ENCODE measurements around the gene FUT2.

FUT2 gene

GRCh38 chr19:48738557-48739403, 43.0 kb downstream of the FUT2 start:
- CTCF ChIA-PET: interaction anchor here (1.1 to 2.2 kb wide), 9 partner anchors 9 to 93 kb away, joined by 3 to 13 read pairs (median 6); partner anchors contain the start of genes CA11 and IZUMO1
- no peak overlapping the region for H3K27ac Mint-ChIP-seq
- H3K4me1 Mint-ChIP-seq: peaks cover 31% of the 10 kb centered on the region
- H3K27me3 Mint-ChIP-seq: peaks cover 41% of the 10 kb centered on the region
- H3K4me3 Mint-ChIP-seq: peak overlapping the region; percentile 41
- peak; percentile 94 for DNase-seq
- no peaks in the 10 kb centered on the region for H3K36me3 Mint-ChIP-seq
- no peaks in the 10 kb centered on the region for H3K9me3 Mint-ChIP-seq

GRCh38 chr19:48739404-48740163, 43.8 kb downstream of the FUT2 start:
- H3K9me3 Mint-ChIP-seq: no peaks in the 10 kb centered on the region
- no peak overlapping the region for H3K27ac Mint-ChIP-seq
- H3K36me3 Mint-ChIP-seq: no peaks in the 10 kb centered on the region
- peaks cover 48% of the 10 kb centered on the region for H3K27me3 Mint-ChIP-seq
- no peak overlapping the region for H3K4me3 Mint-ChIP-seq
- peaks cover 31% of the 10 kb centered on the region for H3K4me1 Mint-ChIP-seq
- CTCF ChIA-PET: interaction anchor here (1.1 to 2.2 kb wide), 8 partner anchors 8 to 94 kb away, joined by 4 to 13 read pairs (median 6); partner anchors contain the start of genes CA11 and IZUMO1
- DNase-seq: no peak

GRCh38 chr19:48740164-48740972, 44.6 kb downstream of the FUT2 start, which contains the start of gene RASIP1:
RASIP1 (minus strand) TSS chr19:48740610; CDS start chr19:48740282, 328 bp downstream.
- Mint-ChIP-seq H3K27ac (no peak within 1 kb of the TSS), H3K36me3 (no peaks in the 10 kb centered on the region), H3K4me1 (peaks cover 31% of the 10 kb centered on the region), H3K4me3 (no peak within 1 kb of the TSS), H3K27me3 (peaks cover 54% of the 10 kb centered on the region), H3K9me3 (no peaks in the 10 kb centered on the region)
- DNase-seq: no peak
- CTCF ChIA-PET: interaction anchor here (1.6 to 2.2 kb wide), 4 partner anchors 11 to 95 kb away, joined by 4 to 13 read pairs (median 10); partner anchors contain the start of gene CA11

- Mint-ChIP-seq H3K9me3 (no peaks in the 10 kb centered on the region), H3K4me1 (peaks cover 38% of the 10 kb centered on the region), H3K4me3 (no peak overlapping the region), H3K36me3 (no peaks in the 10 kb centered on the region), H3K27ac (no peak overlapping the region), H3K27me3 (peaks cover 64% of the 10 kb centered on the region)
- CTCF ChIA-PET: no interaction called here
- DNase-seq: peak; percentile 46
Measured at GRCh38 chr19:48741129-48741999, 45.6 kb downstream of the FUT2 start.

GRCh38 chr19:48742096-48742495, 46.3 kb downstream of the FUT2 start:
- no peak for DNase-seq
- Mint-ChIP-seq H3K9me3 (no peaks in the 10 kb centered on the region), H3K27ac (no peak overlapping the region), H3K4me1 (peaks cover 43% of the 10 kb centered on the region), H3K27me3 (peaks cover 71% of the 10 kb centered on the region), H3K36me3 (no peaks in the 10 kb centered on the region), H3K4me3 (no peak overlapping the region)
- CTCF ChIA-PET: no interaction called here

- no peaks in the 10 kb centered on the region for H3K9me3 Mint-ChIP-seq
- DNase-seq: peak; percentile 64
- peaks cover 86% of the 10 kb centered on the region for H3K27me3 Mint-ChIP-seq
- CTCF ChIA-PET: no interaction called here
- no peak overlapping the region for H3K4me3 Mint-ChIP-seq
- H3K27ac Mint-ChIP-seq: no peak overlapping the region
- H3K4me1 Mint-ChIP-seq: peaks cover 30% of the 10 kb centered on the region
- H3K36me3 Mint-ChIP-seq: no peaks in the 10 kb centered on the region
Measured at GRCh38 chr19:48745208-48745995, 49.6 kb downstream of the FUT2 start.

GRCh38 chr19:48746110-48746509, 50.3 kb downstream of the FUT2 start:
- Mint-ChIP-seq H3K4me1 (peaks cover 28% of the 10 kb centered on the region), H3K9me3 (no peaks in the 10 kb centered on the region), H3K27ac (no peak overlapping the region), H3K36me3 (no peaks in the 10 kb centered on the region), H3K4me3 (no peak overlapping the region), H3K27me3 (peaks cover 86% of the 10 kb centered on the region)
- CTCF ChIA-PET: no interaction called here
- no peak for DNase-seq

- peaks cover 24% of the 10 kb centered on the region for H3K4me1 Mint-ChIP-seq
- H3K9me3 Mint-ChIP-seq: no peaks in the 10 kb centered on the region
Measured at GRCh38 chr19:48746738-48747575, 51.2 kb downstream of the FUT2 start, which contains the start of gene IZUMO1. IZUMO1 (minus strand) TSS chr19:48746909; CDS start chr19:48745859, 1,050 bp downstream.

GRCh38 chr19:48749571-48750198, 53.9 kb downstream of the FUT2 start:
- Mint-ChIP-seq H3K36me3 (no peaks in the 10 kb centered on the region), H3K27ac (no peak overlapping the region), H3K27me3 (peaks cover 93% of the 10 kb centered on the region), H3K4me3 (no peak overlapping the region), H3K9me3 (no peaks in the 10 kb centered on the region), H3K4me1 (peaks cover 38% of the 10 kb centered on the region)
- CTCF ChIA-PET: no interaction called here
- no peak for DNase-seq

More at GRCh38 chr19:48746738-48747575, 51.2 kb downstream of the FUT2 start, which contains the start of gene IZUMO1:
- no peak within 1 kb of the TSS for H3K27ac Mint-ChIP-seq
- H3K4me3 Mint-ChIP-seq: no peak within 1 kb of the TSS
- peaks cover 86% of the 10 kb centered on the region for H3K27me3 Mint-ChIP-seq
- CTCF ChIA-PET: interaction anchor here (1.4 kb wide), 1 partner anchor 8 kb away, joined by 6 read pairs; no protein-coding TSS in a partner anchor
- DNase-seq: peak; percentile 72
- H3K36me3 Mint-ChIP-seq: no peaks in the 10 kb centered on the region

- Mint-ChIP-seq H3K36me3 (no peaks in the 10 kb centered on the region), H3K4me1 (peaks cover 38% of the 10 kb centered on the region), H3K27me3 (peaks cover 93% of the 10 kb centered on the region), H3K4me3 (no peak overlapping the region), H3K27ac (no peak overlapping the region), H3K9me3 (no peaks in the 10 kb centered on the region)
- CTCF ChIA-PET: interaction anchor here (0.7 kb wide), 1 partner anchor 9 kb away, joined by 3 read pairs; no protein-coding TSS in a partner anchor
- DNase-seq: no peak
Measured at GRCh38 chr19:48750351-48750750, 54.6 kb downstream of the FUT2 start.

GRCh38 chr19:48750771-48751504, 55.2 kb downstream of the FUT2 start:
- Mint-ChIP-seq H3K4me1 (peaks cover 35% of the 10 kb centered on the region), H3K27me3 (peaks cover 93% of the 10 kb centered on the region), H3K27ac (no peak overlapping the region), H3K9me3 (no peaks in the 10 kb centered on the region), H3K36me3 (no peaks in the 10 kb centered on the region), H3K4me3 (peak overlapping the region; percentile 49)
- CTCF ChIA-PET: interaction anchor here (0.7 kb wide), 1 partner anchor 9 kb away, joined by 3 read pairs; no protein-coding TSS in a partner anchor
- no peak for DNase-seq
